BLaER1 (cell line): Measurements from ENCODE around the gene WDR43.

Source experiments
- H3K27ac ChIP-seq: shearing (Covaris generic); formaldehyde crosslinking; 2 replicates; pipeline ENCODE4 v1.8.1; 2022
- H3K27me3 ChIP-seq: shearing (Covaris generic); formaldehyde crosslinking; 2 replicates; pipeline ENCODE4 v1.8.1; 2022
- H3K36me3 ChIP-seq: shearing (Covaris generic); formaldehyde crosslinking; 2 replicates; pipeline ENCODE4 v1.8.1; 2022
- H3K4me1 ChIP-seq: shearing (Covaris generic); formaldehyde crosslinking; 2 replicates; pipeline ENCODE4 v1.8.1; 2022
- H3K4me2 ChIP-seq: shearing (Covaris generic); formaldehyde crosslinking; 2 replicates; pipeline ENCODE4 v1.8.1; 2022
- H3K4me3 ChIP-seq: shearing (Covaris generic); formaldehyde crosslinking; 2 replicates; pipeline ENCODE4 v1.8.1; 2022
- H3K9ac ChIP-seq: shearing (Covaris generic); formaldehyde crosslinking; 2 replicates; pipeline ENCODE4 v1.8.1; 2022
- H3K9me3 ChIP-seq: shearing (Covaris generic); formaldehyde crosslinking; 2 replicates; pipeline ENCODE4 v1.8.1; 2022
- H4K20me1 ChIP-seq: shearing (Covaris generic); formaldehyde crosslinking; 2 replicates; pipeline ENCODE4 v1.8.1; 2022
- Cebpa-rat ChIP-seq: shearing (Covaris generic); IDR thresholded peaks from 2 replicates; pipeline ENCODE4 v1.8.1; 2022

The WDR43 gene

GRCh38 chr2:28941008-28941407 is 46.5 kb downstream of the WDR43 start:
- no peaks in the 10 kb centered on the region for H3K9me3 ChIP-seq
- peaks cover 97% of the 10 kb centered on the region for H4K20me1 ChIP-seq
- no peak for TF ChIP-seq Cebpa-rat
- no peak overlapping the region for H3K4me3 ChIP-seq
- H3K27me3 ChIP-seq: no peaks in the 10 kb centered on the region
- H3K27ac ChIP-seq: no peak overlapping the region
- no peak overlapping the region for H3K4me2 ChIP-seq
- H3K9ac ChIP-seq: no peak overlapping the region
- H3K4me1 ChIP-seq: no peaks in the 10 kb centered on the region
- H3K36me3 ChIP-seq: peaks cover 99% of the 10 kb centered on the region

DNA sequence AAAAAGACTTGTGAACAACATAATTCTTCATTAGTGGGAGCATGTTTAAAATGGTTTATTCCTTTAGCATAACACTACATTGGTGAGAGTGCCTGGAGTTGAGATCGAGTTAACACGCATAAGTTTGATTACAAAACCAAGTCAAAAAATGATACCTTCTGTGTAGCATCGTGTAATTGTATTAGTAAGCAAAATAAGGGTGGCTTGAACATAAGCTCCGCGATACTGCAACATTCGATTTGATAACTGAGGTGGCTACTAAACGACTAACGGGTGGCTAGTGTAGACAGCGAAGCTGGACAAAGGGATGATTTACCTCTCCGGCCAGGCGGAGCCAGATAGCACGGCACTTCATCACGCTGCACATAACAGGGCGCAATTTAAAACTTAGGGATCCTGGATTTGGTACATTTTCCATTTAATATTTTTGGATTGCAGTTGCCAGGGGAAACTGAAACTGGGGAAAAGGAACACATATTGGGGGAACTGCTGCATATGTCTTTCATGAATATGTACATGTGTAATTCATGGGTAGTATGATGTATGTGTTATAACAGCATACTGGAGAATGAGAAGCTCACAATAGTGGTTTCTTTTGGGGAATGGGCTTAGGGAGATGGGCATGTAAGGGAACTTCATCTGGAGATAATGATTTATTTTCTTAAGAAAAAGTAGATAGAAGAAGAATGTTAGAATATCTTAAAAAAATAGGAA is 50.2 kb downstream of the WDR43 start:
- Histone ChIP-seq H3K36me3 (peaks cover 99% of the 10 kb centered on the region), H3K9me3 (peaks cover 21% of the 10 kb centered on the region), H3K4me3 (no peak overlapping the region), H3K4me2 (no peak overlapping the region), H3K4me1 (no peaks in the 10 kb centered on the region), H3K27ac (no peak overlapping the region), H4K20me1 (peaks cover 76% of the 10 kb centered on the region), H3K27me3 (no peaks in the 10 kb centered on the region), H3K9ac (no peak overlapping the region)
- TF ChIP-seq Cebpa-rat: no peak

DNA sequence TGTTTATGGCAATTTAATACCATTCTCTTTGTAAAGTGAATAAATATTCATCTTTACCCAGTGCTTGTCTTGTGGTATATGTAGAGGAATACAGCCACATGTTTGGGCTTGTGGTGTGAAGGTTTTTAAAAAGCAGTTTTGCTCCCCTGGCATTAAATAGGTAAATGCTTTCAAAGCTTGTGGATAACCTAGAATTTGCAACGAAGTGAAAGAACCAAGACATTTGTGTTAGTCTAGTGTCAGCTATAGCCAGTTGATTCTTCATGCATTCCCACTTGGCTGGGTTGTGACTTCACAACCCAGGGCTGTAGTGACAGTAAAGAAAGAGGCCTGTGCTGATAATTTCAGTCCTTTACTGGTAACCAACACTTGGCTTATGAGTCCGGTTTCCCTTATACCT is 53.7 kb downstream of the WDR43 start:
- peaks cover 68% of the 10 kb centered on the region for H3K36me3 ChIP-seq
- peaks cover 10% of the 10 kb centered on the region; the same call in 1 of the 2 replicates for H3K4me1 ChIP-seq
- H3K27me3 ChIP-seq: no peaks in the 10 kb centered on the region
- H3K27ac ChIP-seq: no peak overlapping the region
- peaks cover 54% of the 10 kb centered on the region for H4K20me1 ChIP-seq
- peaks cover 21% of the 10 kb centered on the region for H3K9me3 ChIP-seq
- no peak overlapping the region for H3K4me2 ChIP-seq
- no peak for TF ChIP-seq Cebpa-rat
- no peak overlapping the region for H3K9ac ChIP-seq
- H3K4me3 ChIP-seq: no peak overlapping the region

DNA sequence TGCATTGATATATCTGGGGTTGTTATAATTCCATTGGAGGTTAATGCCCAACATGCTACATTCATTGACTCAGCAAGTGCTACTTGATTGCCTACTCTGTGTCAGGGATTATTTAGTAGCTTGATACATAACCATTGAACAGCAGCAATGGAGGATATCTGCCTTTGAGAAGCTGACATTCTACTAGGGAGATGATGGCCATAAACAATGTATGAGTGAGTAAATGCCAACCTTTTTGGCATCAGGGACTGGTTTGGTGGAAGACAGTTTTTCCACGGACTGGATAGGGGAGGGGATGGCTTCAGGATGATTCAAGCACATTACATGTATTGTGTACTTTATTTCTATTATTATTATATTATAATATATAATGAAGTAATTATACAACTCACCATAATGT is 54.7 kb downstream of the WDR43 start:
- H3K9ac ChIP-seq: no peak overlapping the region
- no peaks in the 10 kb centered on the region for H3K27me3 ChIP-seq
- no peak for TF ChIP-seq Cebpa-rat
- peaks cover 10% of the 10 kb centered on the region; the same call in 1 of the 2 replicates for H3K4me1 ChIP-seq
- H3K4me2 ChIP-seq: no peak overlapping the region
- H3K27ac ChIP-seq: no peak overlapping the region
- peaks cover 21% of the 10 kb centered on the region for H3K9me3 ChIP-seq
- peaks cover 44% of the 10 kb centered on the region for H4K20me1 ChIP-seq
- no peak overlapping the region for H3K4me3 ChIP-seq
- peaks cover 58% of the 10 kb centered on the region for H3K36me3 ChIP-seq

DNA sequence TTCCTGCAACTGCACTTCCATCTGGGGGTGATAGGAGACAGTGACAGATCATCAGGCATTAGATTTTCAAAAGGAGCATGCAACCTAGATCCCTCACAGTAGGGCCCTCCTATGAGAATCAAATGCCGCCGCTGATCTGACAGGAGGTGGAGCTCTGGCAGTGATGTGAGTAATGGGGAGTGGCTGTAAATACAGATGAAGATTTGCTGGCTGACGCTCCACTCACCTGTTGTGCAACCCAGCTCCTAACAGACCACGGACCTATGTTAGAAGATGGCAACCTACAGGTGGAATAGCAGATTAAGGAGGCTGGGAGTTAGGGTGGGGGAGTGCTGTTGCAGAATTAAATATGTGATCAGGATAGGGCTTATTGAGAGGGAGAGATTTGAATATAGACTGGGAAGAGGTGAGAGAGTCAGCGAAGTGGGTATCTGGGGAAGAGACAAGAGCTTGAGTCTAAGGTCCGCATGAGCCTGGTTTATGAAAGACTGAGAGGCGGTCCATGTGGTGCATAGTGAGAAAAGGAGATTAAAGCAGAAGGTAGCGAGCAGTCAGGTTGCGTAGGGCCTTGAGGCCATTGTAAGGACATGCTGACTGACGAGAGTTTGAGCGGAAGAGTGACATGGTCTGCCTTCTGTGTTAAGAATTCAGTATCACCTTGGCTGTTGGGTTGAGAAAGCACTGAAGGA is 55.3 kb downstream of the WDR43 start:
- H3K9me3 ChIP-seq: peaks cover 21% of the 10 kb centered on the region
- H3K4me3 ChIP-seq: no peak overlapping the region
- peaks cover 38% of the 10 kb centered on the region for H4K20me1 ChIP-seq
- no peak overlapping the region for H3K9ac ChIP-seq
- H3K36me3 ChIP-seq: peaks cover 52% of the 10 kb centered on the region
- no peak overlapping the region for H3K27ac ChIP-seq
- peaks cover 10% of the 10 kb centered on the region; the same call in 1 of the 2 replicates for H3K4me1 ChIP-seq
- TF ChIP-seq Cebpa-rat: no peak
- no peak overlapping the region for H3K4me2 ChIP-seq
- no peaks in the 10 kb centered on the region for H3K27me3 ChIP-seq

GRCh38 chr2:28950941-28951630 is 56.6 kb downstream of the WDR43 start:
- TF ChIP-seq Cebpa-rat: no peak
- H3K27me3 ChIP-seq: no peaks in the 10 kb centered on the region
- no peak overlapping the region for H3K9ac ChIP-seq
- no peak overlapping the region for H3K27ac ChIP-seq
- peaks cover 21% of the 10 kb centered on the region for H3K9me3 ChIP-seq
- H3K4me3 ChIP-seq: no peak overlapping the region
- H4K20me1 ChIP-seq: peaks cover 25% of the 10 kb centered on the region; the same call in 1 of the 2 replicates
- peaks cover 39% of the 10 kb centered on the region for H3K36me3 ChIP-seq
- H3K4me2 ChIP-seq: no peak overlapping the region
- H3K4me1 ChIP-seq: peaks cover 10% of the 10 kb centered on the region; the same call in 1 of the 2 replicates

- Histone ChIP-seq H3K4me2 (no peak overlapping the region), H3K36me3 (peaks cover 28% of the 10 kb centered on the region), H3K4me1 (peaks cover 10% of the 10 kb centered on the region; the same call in 1 of the 2 replicates), H3K9ac (no peak overlapping the region), H3K27me3 (no peaks in the 10 kb centered on the region), H3K4me3 (no peak overlapping the region), H3K9me3 (peaks cover 21% of the 10 kb centered on the region), H3K27ac (no peak overlapping the region), H4K20me1 (peaks cover 23% of the 10 kb centered on the region; the same call in 1 of the 2 replicates)
- no peak for TF ChIP-seq Cebpa-rat
Measured at GRCh38 chr2:28951910-28952835, 57.7 kb downstream of the WDR43 start.

DNA sequence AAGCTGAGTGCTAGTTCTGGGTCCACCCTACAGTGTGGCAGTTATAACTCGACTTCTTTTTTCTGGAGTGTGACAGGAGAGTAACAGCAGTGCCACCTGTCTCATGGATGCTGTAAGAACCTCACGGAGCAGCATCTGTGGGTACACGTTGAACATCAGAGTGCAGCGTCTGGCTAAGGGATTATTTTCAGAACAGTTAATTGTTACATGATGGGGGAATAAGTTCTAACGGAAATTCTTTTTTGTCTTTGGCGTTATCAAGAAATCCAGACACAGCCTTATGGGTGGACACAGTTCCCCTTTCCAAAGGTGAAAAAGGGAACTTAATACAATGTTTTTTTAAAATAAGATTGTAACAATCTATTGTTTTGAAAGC is 58.4 kb downstream of the WDR43 start:
- H3K4me2 ChIP-seq: no peak overlapping the region
- peaks cover 10% of the 10 kb centered on the region; the same call in 1 of the 2 replicates for H3K4me1 ChIP-seq
- TF ChIP-seq Cebpa-rat: no peak
- peaks cover 18% of the 10 kb centered on the region for H3K9me3 ChIP-seq
- H3K36me3 ChIP-seq: peaks cover 23% of the 10 kb centered on the region
- peaks cover 23% of the 10 kb centered on the region; the same call in 1 of the 2 replicates for H4K20me1 ChIP-seq
- H3K4me3 ChIP-seq: no peak overlapping the region
- no peak overlapping the region for H3K27ac ChIP-seq
- H3K27me3 ChIP-seq: no peaks in the 10 kb centered on the region
- no peak overlapping the region for H3K9ac ChIP-seq

GRCh38 chr2:28955467-28955866 is 61.0 kb downstream of the WDR43 start:
- no peak overlapping the region for H3K9ac ChIP-seq
- no peaks in the 10 kb centered on the region for H3K36me3 ChIP-seq
- H3K27ac ChIP-seq: no peak overlapping the region
- no peak overlapping the region for H3K4me2 ChIP-seq
- H3K4me3 ChIP-seq: no peak overlapping the region
- H3K9me3 ChIP-seq: no peaks in the 10 kb centered on the region
- no peak for TF ChIP-seq Cebpa-rat
- H3K27me3 ChIP-seq: no peaks in the 10 kb centered on the region
- peaks cover 12% of the 10 kb centered on the region; the same call in 1 of the 2 replicates for H4K20me1 ChIP-seq
- peaks cover 26% of the 10 kb centered on the region for H3K4me1 ChIP-seq
